ENCODE results near the gene RBP3.

- no peak for TF ChIP-seq EP300 (IDR thresholded peaks at IDR 0.05)
- no peak for TF ChIP-seq POLR2A (IDR thresholded peaks at IDR 0.05)
- TF ChIP-seq CTCF (IDR thresholded peaks at IDR 0.05): no peak
- TF ChIP-seq POLR2AphosphoS5 (IDR thresholded peaks at IDR 0.05): no peak
Measured at GRCh38 chr10:47400251-47400650, 52.1 kb downstream of the RBP3 start.

All from stomach (tissue), 4 donors.